Thyroid gland (tissue), 4 donors: ENCODE data around the gene SLC13A3. TPM values are rescaled to one million over a fixed set of nuclear protein-coding genes. Genes with fewer than 3 reads are reported as not detected.

ENCODE experiments used
- DNase-seq, 2 donors: peaks; one replicate each; pipeline ENCODE4 v3.0.0-alpha.2; 2019
- H3K27ac ChIP-seq, 3 donors: fragments of 200-600 bp; sonication (generic); 1 replicate in 2 of 3; 2 replicates in 1 of 3; pipeline ENCODE4 v1.5.1; 2016 to 2019; ENCODE audit warnings: mild to moderate bottlenecking in 1 of 3, moderate library complexity in 1 of 3
- H3K27me3 ChIP-seq: fragments of 200-600 bp; sonication (generic); one replicate; pipeline ENCODE4 v1.5.1; 2019
- H3K36me3 ChIP-seq, 2 donors: fragments of 200-600 bp; sonication (generic); one replicate each; pipeline ENCODE4 v1.5.1; 2016 to 2019
- H3K4me1 ChIP-seq, 2 donors: fragments of 200-600 bp; sonication (generic); one replicate each; pipeline ENCODE4 v1.5.1; 2017 to 2019
- H3K4me3 ChIP-seq, 3 donors: fragments of 200-600 bp; sonication (generic); replicated peaks in 1 of 3; 1 replicate in 2 of 3; 2 replicates in 1 of 3; pipeline ENCODE4 v1.5.1; 2016; ENCODE audit warnings: mild to moderate bottlenecking in 1 of 3
- H3K9me3 ChIP-seq: fragments of 200-600 bp; sonication (generic); one replicate; pipeline ENCODE4 v1.5.1; 2017
- POLR2A ChIP-seq, 2 donors: fragments of 450-650 bp; IDR thresholded peaks; one replicate each; pipeline ENCODE4 v1.6.1; 2017; ENCODE audit warnings: antibody characterized with exemption in 2 of 2, mild to moderate bottlenecking in 2 of 2, moderate library complexity in 1 of 2
- WGBS, 2 donors: methylation state at CpG; one replicate each; pipeline ENCODE4 v1.1.5; 2017; 5-methylcytosine and 5-hydroxymethylcytosine counted together
- intact Hi-C: fragments of 100-400 bp; cut with DNase I; formaldehyde crosslinking; loops from one replicate; pipeline ENCODE4 v1.15.1; 2023
- total RNA-seq, 4 donors: library from RNA; depleted of rRNA; stranded (reverse); fragments of >200 nt; gene quantifications; one replicate each; pipeline ENCODE4 v1.2.3, GENCODE V29; 2016
- TF ChIP-seq, protein P1 (sequence below), 6 experiments: fragments of 200-600 bp in 3 of 6; fragments of 450-650 bp in 3 of 6; sonication (generic) in 3 of 6; IDR thresholded peaks; one replicate each; pipeline ENCODE4 v1.5.1; 2016 to 2019; ENCODE audit warnings: antibody characterized with exemption in 6 of 6, mild to moderate bottlenecking in 2 of 6, inconsistent platforms in 1 of 6, moderate library complexity in 1 of 6

SLC13A3 gene
- total RNA-seq, 4 donors from 2014 or later = 1.8 to 4.2 (median 2.1) TPM

DNA sequence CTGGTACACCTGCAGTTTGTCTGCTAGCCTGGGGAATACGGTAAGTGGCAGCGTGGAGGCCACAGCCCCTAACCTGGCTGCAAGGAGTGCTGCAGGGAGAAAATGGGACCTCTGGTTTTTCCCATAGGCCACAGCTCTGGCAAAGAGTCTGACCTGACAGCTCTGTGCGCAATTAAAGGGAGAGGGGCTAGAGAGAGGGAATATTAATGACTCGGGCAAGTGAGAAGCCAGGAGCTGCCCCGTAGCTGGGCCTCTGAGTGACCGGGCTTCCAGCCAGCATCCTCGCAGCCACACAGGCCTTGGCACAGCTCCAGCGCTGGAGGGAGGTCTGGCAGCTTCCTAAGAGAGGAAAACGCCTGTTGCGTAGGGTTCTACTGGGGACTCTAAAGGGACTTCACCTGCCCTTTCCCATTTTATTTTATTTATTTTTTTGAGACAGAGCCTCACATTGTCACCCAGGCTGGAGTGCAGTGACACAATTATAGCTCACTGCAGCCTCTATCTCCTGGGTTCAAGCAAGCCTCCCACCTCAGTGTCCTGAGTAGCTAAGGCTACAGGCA is 82.6 kb downstream of the SLC13A3 start:
- intact Hi-C loops = no loop called here

DNA sequence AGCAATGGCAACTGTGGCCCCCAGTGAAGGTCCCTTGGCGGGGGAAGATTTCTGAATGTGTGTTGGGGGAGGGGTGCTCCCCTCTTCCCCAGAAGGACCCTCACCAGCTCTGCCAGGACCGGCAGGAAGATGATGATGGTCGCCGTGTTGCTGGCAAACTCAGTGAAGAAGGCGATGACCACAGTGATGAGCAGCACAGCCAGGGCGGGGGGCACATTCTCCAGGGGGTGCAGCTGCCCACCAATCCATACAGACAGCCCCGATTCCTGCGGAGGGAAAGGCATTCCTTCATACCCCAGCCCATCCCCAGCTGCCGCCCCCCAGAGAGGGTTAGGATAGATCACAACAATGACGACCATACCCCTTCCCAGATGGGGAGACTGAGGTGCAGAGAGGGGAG is 85.1 kb downstream of the SLC13A3 start:
- no peaks in the 10 kb centered on the region for H3K9me3 ChIP-seq
- H3K27me3 ChIP-seq = no peaks in the 10 kb centered on the region
- H3K27ac ChIP-seq = no peak overlapping the region
- no peak for DNase-seq
- TF ChIP-seq, protein P1, sequence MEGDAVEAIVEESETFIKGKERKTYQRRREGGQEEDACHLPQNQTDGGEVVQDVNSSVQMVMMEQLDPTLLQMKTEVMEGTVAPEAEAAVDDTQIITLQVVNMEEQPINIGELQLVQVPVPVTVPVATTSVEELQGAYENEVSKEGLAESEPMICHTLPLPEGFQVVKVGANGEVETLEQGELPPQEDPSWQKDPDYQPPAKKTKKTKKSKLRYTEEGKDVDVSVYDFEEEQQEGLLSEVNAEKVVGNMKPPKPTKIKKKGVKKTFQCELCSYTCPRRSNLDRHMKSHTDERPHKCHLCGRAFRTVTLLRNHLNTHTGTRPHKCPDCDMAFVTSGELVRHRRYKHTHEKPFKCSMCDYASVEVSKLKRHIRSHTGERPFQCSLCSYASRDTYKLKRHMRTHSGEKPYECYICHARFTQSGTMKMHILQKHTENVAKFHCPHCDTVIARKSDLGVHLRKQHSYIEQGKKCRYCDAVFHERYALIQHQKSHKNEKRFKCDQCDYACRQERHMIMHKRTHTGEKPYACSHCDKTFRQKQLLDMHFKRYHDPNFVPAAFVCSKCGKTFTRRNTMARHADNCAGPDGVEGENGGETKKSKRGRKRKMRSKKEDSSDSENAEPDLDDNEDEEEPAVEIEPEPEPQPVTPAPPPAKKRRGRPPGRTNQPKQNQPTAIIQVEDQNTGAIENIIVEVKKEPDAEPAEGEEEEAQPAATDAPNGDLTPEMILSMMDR (IDR thresholded peaks at IDR 0.05) = no peak
- TF ChIP-seq POLR2A (IDR thresholded peaks at IDR 0.05) = no peak
- WGBS, 2 donors = 77 to 89% methylated on average over 10 of the region's 10 CpGs
- H3K4me1 ChIP-seq = peaks cover 7 to 18% of the 10 kb centered on the region in 2 donors
- no peaks in the 10 kb centered on the region for H3K36me3 ChIP-seq
- intact Hi-C loops = no loop called here
- no peak overlapping the region for H3K4me3 ChIP-seq

More for the DNA sequence above, 82.6 kb downstream of the SLC13A3 start:
- Histone ChIP-seq H3K4me3 (no peak overlapping the region), H3K4me1 (peaks cover 11 to 15% of the 10 kb centered on the region in 2 donors), H3K36me3 (no peaks in the 10 kb centered on the region), H3K27me3 (no peaks in the 10 kb centered on the region), H3K27ac (peak overlapping the region in 1 of 3 donors; percentile 59), H3K9me3 (no peaks in the 10 kb centered on the region)
- TF ChIP-seq POLR2A (IDR thresholded peaks at IDR 0.05) = no peak
- TF ChIP-seq, protein P1 (IDR thresholded peaks at IDR 0.05) = no peak
- 9 to 11% methylated on average over 10 of the region's 10 CpGs for WGBS, 2 donors
- DNase-seq = peak; percentile 97 to 98

DNA sequence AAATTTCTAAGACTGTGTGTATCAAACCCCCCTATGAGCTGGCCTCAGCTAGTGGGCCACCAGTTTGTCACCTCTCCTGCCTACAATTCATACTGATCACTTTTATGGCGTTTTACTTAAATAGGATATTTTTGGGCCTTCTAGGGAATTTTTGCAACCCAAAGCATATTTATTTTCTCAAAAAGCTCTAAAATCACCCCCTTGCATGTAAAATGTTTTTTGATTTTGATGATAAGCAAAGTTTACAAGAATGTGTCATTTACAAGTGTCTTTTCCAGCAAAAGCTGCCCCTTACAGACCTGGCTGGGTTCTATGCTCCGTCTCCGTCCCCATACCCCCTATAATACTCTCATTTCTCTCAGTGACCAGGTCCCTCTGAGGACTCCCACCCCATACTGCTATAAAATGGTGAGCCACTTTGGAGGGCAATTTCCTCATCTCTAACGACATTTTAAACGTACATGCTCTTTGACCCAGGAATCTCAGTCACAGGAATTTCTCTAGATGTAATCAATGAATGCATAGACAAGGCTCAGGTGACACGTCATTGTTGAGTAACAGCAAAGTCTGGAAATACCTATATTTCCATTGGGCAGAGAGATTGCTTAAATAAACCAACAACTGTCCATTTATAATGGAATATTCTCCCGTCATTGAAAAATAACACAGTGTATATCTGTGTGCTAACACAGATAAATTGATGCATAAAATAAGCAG is 86.9 kb downstream of the SLC13A3 start:
- Histone ChIP-seq H3K4me1 (peaks cover 7 to 18% of the 10 kb centered on the region in 2 donors), H3K27me3 (no peaks in the 10 kb centered on the region), H3K36me3 (no peaks in the 10 kb centered on the region), H3K4me3 (no peak overlapping the region), H3K27ac (no peak overlapping the region), H3K9me3 (no peaks in the 10 kb centered on the region)
- TF ChIP-seq POLR2A (IDR thresholded peaks at IDR 0.05) = no peak
- TF ChIP-seq, protein P1 (IDR thresholded peaks at IDR 0.05) = no peak
- intact Hi-C loops = no loop called here
- DNase-seq = no peak
- WGBS, 2 donors = 85 to 88% methylated on average over 7 of the region's 7 CpGs

DNA sequence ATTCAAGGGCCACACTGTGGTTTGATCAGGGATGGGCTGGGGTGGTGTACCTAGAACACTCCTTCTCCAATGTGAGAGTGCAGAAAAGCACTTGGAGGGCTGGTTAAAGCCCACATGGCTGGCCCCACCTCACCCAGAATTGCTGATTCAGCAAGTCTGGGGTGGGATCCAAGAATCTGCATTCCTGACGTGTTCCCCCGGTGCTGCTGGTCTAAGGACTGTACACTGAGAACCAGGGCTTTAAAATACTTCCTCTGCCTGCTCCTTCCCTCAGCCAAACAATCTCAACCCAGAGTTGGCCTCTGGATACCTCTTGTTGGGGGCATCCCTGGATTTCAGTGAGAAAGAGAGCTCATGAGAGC is 87.4 kb downstream of the SLC13A3 start:
- no peaks in the 10 kb centered on the region for H3K36me3 ChIP-seq
- H3K4me1 ChIP-seq = peaks cover 7 to 16% of the 10 kb centered on the region in 2 donors
- 45 to 46% methylated on average over 2 of the region's 2 CpGs for WGBS, 2 donors
- TF ChIP-seq POLR2A (IDR thresholded peaks at IDR 0.05) = no peak
- TF ChIP-seq, protein P1 (IDR thresholded peaks at IDR 0.05) = no peak
- no peak overlapping the region for H3K27ac ChIP-seq
- no peaks in the 10 kb centered on the region for H3K9me3 ChIP-seq
- H3K27me3 ChIP-seq = no peaks in the 10 kb centered on the region
- intact Hi-C loops = no loop called here
- H3K4me3 ChIP-seq = no peak overlapping the region
- DNase-seq = no peak

DNA sequence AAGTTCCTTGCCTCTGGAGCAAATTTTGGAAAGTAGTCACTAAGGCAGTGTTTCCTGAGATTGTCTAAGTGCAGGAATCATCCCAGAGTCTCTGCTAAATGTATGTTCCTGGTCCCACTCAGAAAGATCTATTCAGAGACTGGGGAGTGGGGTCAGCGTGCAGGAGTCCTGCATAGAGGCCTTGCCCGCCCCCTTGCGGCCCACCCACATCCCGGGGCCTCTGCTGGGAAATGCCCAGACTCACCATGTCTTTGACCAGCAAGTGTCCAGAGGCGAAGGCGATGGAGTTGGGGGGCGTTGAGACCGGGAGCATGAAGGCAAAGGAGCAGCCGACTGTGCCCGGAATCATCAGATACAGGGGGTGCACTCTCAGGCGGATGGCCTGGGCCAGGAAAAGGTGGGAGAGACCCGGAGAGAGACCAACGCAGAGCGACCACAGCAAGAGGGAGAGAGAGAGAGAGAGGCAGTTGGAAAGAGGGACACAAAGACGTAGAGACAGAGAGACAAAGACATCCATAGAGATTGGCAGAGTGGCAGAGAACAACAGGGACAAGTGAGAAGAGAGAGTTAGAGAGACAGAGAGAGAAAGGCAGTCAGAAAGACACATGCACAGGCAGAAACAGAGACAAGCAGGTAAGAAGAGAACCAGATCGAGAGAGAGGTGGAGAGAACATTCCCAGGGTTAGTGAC is 87.9 kb downstream of the SLC13A3 start:
- Histone ChIP-seq H3K4me3 (no peak overlapping the region), H3K36me3 (no peaks in the 10 kb centered on the region), H3K27me3 (no peaks in the 10 kb centered on the region), H3K4me1 (peaks cover 4 to 16% of the 10 kb centered on the region in 2 donors), H3K27ac (peak overlapping the region in 1 of 3 donors; percentile 54), H3K9me3 (no peaks in the 10 kb centered on the region)
- DNase-seq = no peak
- intact Hi-C loops = no loop called here
- WGBS, 2 donors = 83 to 85% methylated on average over 16 of the region's 16 CpGs
- TF ChIP-seq, protein P1 (IDR thresholded peaks at IDR 0.05) = no peak
- no peak for TF ChIP-seq POLR2A (IDR thresholded peaks at IDR 0.05)
